H1 (cell line): ENCODE data around the gene SBF2. TPM values are rescaled to one million over a fixed set of nuclear protein-coding genes. Genes with fewer than 3 reads are reported as not detected.

Experiments used
- EGR1 ChIP-seq: IDR thresholded peaks from 2 replicates; pipeline ENCODE4 v1.6.1; 2011; ENCODE audit warnings: low read depth, low read length, borderline replicate concordance
- HDAC2 ChIP-seq, 2 experiments: fragments of 300-600 bp in 1 of 2; sonication (generic) in 1 of 2; IDR thresholded peaks; 2 replicates each; pipeline ENCODE4 v1.6.1; 2011 to 2012; ENCODE audit warnings: low read depth in 2 of 2, low read length in 2 of 2, mild to moderate bottlenecking in 2 of 2, moderate library complexity in 2 of 2, borderline replicate concordance in 1 of 2, inconsistent platforms in 1 of 2
- NANOG ChIP-seq: IDR thresholded peaks from 2 replicates; pipeline ENCODE4 v1.6.1; 2011; ENCODE audit warnings: low read length, low read depth, mild to moderate bottlenecking, inconsistent platforms; ENCODE audit not compliant: insufficient read depth, poor library complexity, severe bottlenecking
- polyA plus RNA-seq, 7 experiments: library from polyadenylated mRNA; depleted of rRNA in 3 of 7; stranded (reverse) in 5 of 7; unstranded in 2 of 7; fragments of >200 nt in 5 of 7; fragments of 200-250 nt in 2 of 7; gene quantifications; 1 replicate in 5 of 7; 2 replicates in 1 of 7; 4 replicates in 1 of 7; pipeline versions ENCODE4 v1.2.1 to v1.2.3, GENCODE V29; 2011 to 2013; ENCODE audit warnings: missing spikeins in 2 of 7, mixed read lengths in 2 of 7
- total RNA-seq: library from RNA; stranded (reverse); fragmentation: NEBNext Ultra II Directional; extraction: Animal tissue kit (Norgen Biotek cat#: 25700); gene quantifications from 2 replicates; pipeline ENCODE4 v1.2.1, GENCODE V29; 2021

The SBF2 gene
- total and polyA plus RNA-seq, 2 of the 8 experiments (the other 6 are each of a cell fraction or from before 2014, with no cell fraction given): 36.7 to 50.5 TPM

GRCh38 chr11:10221342-10221741 lies 72.7 kb downstream of the SBF2 start (continued):
- TF ChIP-seq HDAC2 (IDR thresholded peaks at IDR 0.05; ENCODE audit: borderline replicate concordance in 1 of 2, low read depth in 2 of 2, low read length in 2 of 2) (no peak), NANOG (no peak), EGR1 (no peak)
